Caco-2 (cell line): ENCODE data around the gene BAIAP3. TPM values are rescaled to one million over a fixed set of nuclear protein-coding genes. Genes with fewer than 3 reads are reported as not detected.

Experiments
- BruUV-seq: library from RNA; stranded (reverse); fragments of 400-500 nt; replicated peaks from 2 replicates; lab custom pipeline; 2021; lab: Mats Ljungman, UMichigan
- CTCF ChIA-PET: fragments of 300-600 bp; sonication (Branson Sonifier 250); formaldehyde crosslinking; loops from one replicate; lab custom pipeline; 2022; ENCODE audit warnings: antibody characterized with exemption; lab: Charles Lee
- POLR2A ChIA-PET: fragments of 300-600 bp; sonication (Branson Sonifier 250); formaldehyde crosslinking; loops from one replicate; lab custom pipeline; 2022; ENCODE audit warnings: antibody characterized with exemption; lab: Charles Lee
- DNase-seq, 2 experiments: peaks; one replicate each; pipeline versions ENCODE4 v3.0.0 to v3.0.0-alpha.2; 2020 to 2022
- H3K27me3 ChIP-seq: replicated peaks from 2 replicates; pipeline ENCODE4 v1.6.0; 2011; ENCODE audit warnings: low read length; ENCODE audit not compliant: control insufficient read depth, insufficient read depth
- H3K36me3 ChIP-seq: 2 replicates; pipeline ENCODE4 v1.5.1; 2011; ENCODE audit warnings: low read length; ENCODE audit not compliant: control insufficient read depth, insufficient read depth
- H3K4me1 ChIP-seq: fragments of 250-450 bp; sonication (Bioruptor Pico); 2 replicates; pipeline ENCODE4 v1.5.1; 2020; ENCODE audit warnings: mild to moderate bottlenecking
- H3K4me3 ChIP-seq: 2 replicates; pipeline ENCODE4 v1.5.1; 2011; ENCODE audit warnings: low read depth, mild to moderate bottlenecking, control low read depth, low read length
- H3K9me3 ChIP-seq: fragments of 250-450 bp; sonication (Bioruptor Pico); 2 replicates; pipeline ENCODE4 v1.5.1; 2020; ENCODE audit warnings: mild to moderate bottlenecking, moderate library complexity
- H3K27ac Mint-ChIP-seq: one replicate; pipeline ENCODE4 v1.8.0; 2022; ENCODE audit warnings: mixed read lengths; ENCODE audit not compliant: unreplicated experiment
- H3K27me3 Mint-ChIP-seq: one replicate; pipeline ENCODE4 v1.8.0; 2022; ENCODE audit warnings: mixed read lengths; ENCODE audit not compliant: insufficient read depth, unreplicated experiment
- H3K36me3 Mint-ChIP-seq: one replicate; pipeline ENCODE4 v1.8.0; 2022; ENCODE audit warnings: mild to moderate bottlenecking, mixed read lengths; ENCODE audit not compliant: insufficient read depth, unreplicated experiment
- H3K4me1 Mint-ChIP-seq: one replicate; pipeline ENCODE4 v1.8.0; 2022; ENCODE audit warnings: low read depth, mixed read lengths; ENCODE audit not compliant: unreplicated experiment
- H3K4me3 Mint-ChIP-seq: one replicate; pipeline ENCODE4 v1.8.0; 2022; ENCODE audit warnings: mild to moderate bottlenecking, moderate library complexity, mixed read lengths; ENCODE audit not compliant: unreplicated experiment
- H3K9me3 Mint-ChIP-seq: one replicate; pipeline ENCODE4 v1.8.0; 2022; ENCODE audit warnings: mixed read lengths; ENCODE audit not compliant: unreplicated experiment
- intact Hi-C: fragments of 100-400 bp; cut with micrococcal nuclease; formaldehyde crosslinking; loops from one replicate; pipeline ENCODE4 v1.10.0; 2022; ENCODE audit not compliant: unreplicated experiment
- total RNA-seq: library from RNA; stranded (reverse); gene quantifications from 2 replicates; pipeline ENCODE4 v1.2.3, GENCODE V29; 2022
- TF ChIP-seq, protein P1 (sequence below), 2 experiments: fragments of 200-600 bp in 1 of 2; IDR thresholded peaks; 1 replicate in 1 of 2; 2 replicates in 1 of 2; pipeline versions ENCODE4 v1.5.1 to v1.8.0; 2011 to 2022; ENCODE audit warnings: antibody characterized with exemption in 1 of 2, control low read depth in 1 of 2, inconsistent platforms in 1 of 2, low read depth in 1 of 2, low read length in 1 of 2, mild to moderate bottlenecking in 1 of 2, moderate library complexity in 1 of 2; ENCODE audit not compliant: insufficient read depth in 1 of 2, severe bottlenecking in 1 of 2, unreplicated experiment in 1 of 2

Gene BAIAP3
- total RNA-seq, 1 experiment from 2014 or later: 5.0 TPM

DNA sequence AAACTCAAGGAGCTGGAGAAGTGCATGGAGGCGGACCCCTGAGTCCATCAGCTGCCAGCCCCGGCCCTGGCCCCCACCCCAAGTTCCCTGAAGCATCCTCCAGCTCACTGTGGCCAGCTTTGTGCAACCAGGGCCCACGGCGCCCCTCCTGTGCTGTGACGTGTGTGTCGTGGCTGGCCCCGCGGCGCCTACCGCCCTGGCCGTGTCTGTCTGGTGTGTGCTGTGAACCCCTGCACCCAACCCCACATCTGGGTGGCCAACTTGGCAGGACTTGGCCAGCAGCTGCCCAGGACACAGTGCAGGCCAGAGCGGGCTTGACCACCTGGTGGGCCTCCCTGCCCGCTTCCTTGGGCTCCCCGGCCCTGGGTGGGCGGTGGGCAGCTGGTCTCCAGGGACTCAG is 15.0 kb downstream of the BAIAP3 start:
- H3K4me3 Mint-ChIP-seq: no peak overlapping the region
- Histone ChIP-seq H3K36me3 (no peaks in the 10 kb centered on the region; the same call in none of the 2 replicates), H3K9me3 (no peaks in the 10 kb centered on the region), H3K4me3 (no peak overlapping the region), H3K27me3 (no peaks in the 10 kb centered on the region), H3K4me1 (0 out of 2 replicates have a peak, but pooled peaks cover 5% of the 10 kb centered on the region)
- H3K27me3 Mint-ChIP-seq: no peaks in the 10 kb centered on the region
- TF ChIP-seq, protein P1, sequence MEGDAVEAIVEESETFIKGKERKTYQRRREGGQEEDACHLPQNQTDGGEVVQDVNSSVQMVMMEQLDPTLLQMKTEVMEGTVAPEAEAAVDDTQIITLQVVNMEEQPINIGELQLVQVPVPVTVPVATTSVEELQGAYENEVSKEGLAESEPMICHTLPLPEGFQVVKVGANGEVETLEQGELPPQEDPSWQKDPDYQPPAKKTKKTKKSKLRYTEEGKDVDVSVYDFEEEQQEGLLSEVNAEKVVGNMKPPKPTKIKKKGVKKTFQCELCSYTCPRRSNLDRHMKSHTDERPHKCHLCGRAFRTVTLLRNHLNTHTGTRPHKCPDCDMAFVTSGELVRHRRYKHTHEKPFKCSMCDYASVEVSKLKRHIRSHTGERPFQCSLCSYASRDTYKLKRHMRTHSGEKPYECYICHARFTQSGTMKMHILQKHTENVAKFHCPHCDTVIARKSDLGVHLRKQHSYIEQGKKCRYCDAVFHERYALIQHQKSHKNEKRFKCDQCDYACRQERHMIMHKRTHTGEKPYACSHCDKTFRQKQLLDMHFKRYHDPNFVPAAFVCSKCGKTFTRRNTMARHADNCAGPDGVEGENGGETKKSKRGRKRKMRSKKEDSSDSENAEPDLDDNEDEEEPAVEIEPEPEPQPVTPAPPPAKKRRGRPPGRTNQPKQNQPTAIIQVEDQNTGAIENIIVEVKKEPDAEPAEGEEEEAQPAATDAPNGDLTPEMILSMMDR (IDR thresholded peaks at IDR 0.05; ENCODE audit: insufficient read depth in 1 of 2, low read depth in 1 of 2, low read length in 1 of 2, severe bottlenecking in 1 of 2, unreplicated experiment in 1 of 2): no peak
- no peak for DNase-seq
- H3K36me3 Mint-ChIP-seq: peaks cover 18% of the 10 kb centered on the region
- intact Hi-C loops: no loop called here
- POLR2A ChIA-PET: no interaction called here
- no peaks in the 10 kb centered on the region for H3K9me3 Mint-ChIP-seq
- BruUV-seq: no TSS peak
- peaks cover 9% of the 10 kb centered on the region for H3K4me1 Mint-ChIP-seq
- CTCF ChIA-PET: no interaction called here
- H3K27ac Mint-ChIP-seq: no peak overlapping the region

DNA sequence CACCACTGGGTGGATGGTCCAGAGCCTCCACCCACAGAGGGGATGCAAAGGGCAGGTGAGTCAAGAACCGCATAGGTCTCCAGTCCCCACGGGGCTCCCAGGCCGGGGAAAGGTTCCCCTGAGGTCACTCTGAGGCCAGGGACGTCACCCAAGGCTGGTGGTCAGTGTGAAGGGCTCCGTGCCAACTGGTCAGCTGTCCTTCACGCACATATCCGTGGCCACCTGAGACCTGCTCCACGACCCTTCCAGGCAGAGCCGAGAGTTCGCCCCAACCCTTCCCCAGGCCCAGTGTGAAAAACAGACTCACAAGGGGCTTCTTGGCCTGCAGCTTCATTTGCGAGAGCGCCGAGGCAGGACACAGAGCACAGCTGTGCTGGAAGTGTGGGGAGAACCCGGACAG is 15.5 kb downstream of the BAIAP3 start:
- Mint-ChIP-seq H3K36me3 (peaks cover 18% of the 10 kb centered on the region), H3K27me3 (no peaks in the 10 kb centered on the region), H3K4me3 (no peak overlapping the region), H3K27ac (no peak overlapping the region), H3K4me1 (peaks cover 11% of the 10 kb centered on the region), H3K9me3 (no peaks in the 10 kb centered on the region)
- DNase-seq: no peak
- no TSS peak for BruUV-seq
- TF ChIP-seq, protein P1 (IDR thresholded peaks at IDR 0.05; ENCODE audit: insufficient read depth in 1 of 2, low read depth in 1 of 2, low read length in 1 of 2, severe bottlenecking in 1 of 2, unreplicated experiment in 1 of 2): no peak
- ChIA-PET CTCF (no interaction called here), POLR2A (no interaction called here)
- Histone ChIP-seq H3K4me3 (no peak overlapping the region), H3K9me3 (no peaks in the 10 kb centered on the region), H3K4me1 (0 out of 2 replicates have a peak, but pooled peaks cover 3% of the 10 kb centered on the region), H3K27me3 (no peaks in the 10 kb centered on the region), H3K36me3 (no peaks in the 10 kb centered on the region; the same call in none of the 2 replicates)
- intact Hi-C loops: no loop called here

DNA sequence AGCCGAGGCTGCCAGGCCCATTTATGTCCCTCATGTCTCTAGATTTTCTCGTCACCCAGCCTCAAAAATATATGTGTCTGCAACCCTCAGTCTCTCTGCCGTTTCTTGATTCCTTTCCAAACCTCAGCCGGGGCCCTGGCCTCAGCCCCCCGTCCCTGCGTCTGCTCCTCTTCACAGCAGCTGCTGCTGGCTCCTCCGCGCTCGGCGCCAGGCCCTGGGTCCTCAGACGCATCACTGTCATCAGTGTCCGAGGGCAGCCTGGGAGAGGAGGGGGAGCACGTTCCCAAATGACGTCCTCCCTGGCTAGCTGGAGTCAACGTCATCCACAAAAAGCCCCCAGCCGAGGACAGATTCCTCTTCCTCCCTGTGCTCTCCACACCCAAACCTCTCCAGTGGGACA is 15.9 kb downstream of the BAIAP3 start:
- no TSS peak for BruUV-seq

More for the DNA sequence above, 15.9 kb downstream of the BAIAP3 start:
- intact Hi-C loops: no loop called here
- Histone ChIP-seq H3K36me3 (no peaks in the 10 kb centered on the region; the same call in none of the 2 replicates), H3K9me3 (no peaks in the 10 kb centered on the region), H3K27me3 (no peaks in the 10 kb centered on the region), H3K4me3 (no peak overlapping the region), H3K4me1 (0 out of 2 replicates have a peak, but pooled peaks cover 3% of the 10 kb centered on the region)
- peaks cover 11% of the 10 kb centered on the region for H3K4me1 Mint-ChIP-seq
- no peak overlapping the region for H3K4me3 Mint-ChIP-seq
- TF ChIP-seq, protein P1 (IDR thresholded peaks at IDR 0.05; ENCODE audit: insufficient read depth in 1 of 2, low read depth in 1 of 2, low read length in 1 of 2, severe bottlenecking in 1 of 2, unreplicated experiment in 1 of 2): no peak
- no peak for DNase-seq
- no peaks in the 10 kb centered on the region for H3K27me3 Mint-ChIP-seq
- H3K27ac Mint-ChIP-seq: no peak overlapping the region
- ChIA-PET POLR2A (no interaction called here), CTCF (no interaction called here)
- peaks cover 18% of the 10 kb centered on the region for H3K36me3 Mint-ChIP-seq
- H3K9me3 Mint-ChIP-seq: no peaks in the 10 kb centered on the region
